Thoracic aorta (tissue), 2 donors: ENCODE results near the gene PPP1R26. TPM values are rescaled to one million over a fixed set of nuclear protein-coding genes. Genes with fewer than 3 reads are reported as not detected.

Source experiments
- ATAC-seq: fragments of 150-250 bp; one replicate; pipeline ENCODE4 v1.8.0; 2017; ENCODE audit warnings: low read depth; ENCODE audit not compliant: insufficient number of reproducible peaks, low FRiP score
- DNase-seq: peaks from one replicate; pipeline ENCODE4 v3.0.0-alpha.2; 2020; ENCODE audit warnings: low spot score
- H3K27ac ChIP-seq, 2 donors: fragments of 200-600 bp; sonication (generic); 1 replicate in 1 of 2; 2 replicates in 1 of 2; pipeline ENCODE4 v1.5.1; 2016; ENCODE audit warnings: mild to moderate bottlenecking in 2 of 2, moderate library complexity in 2 of 2
- H3K27me3 ChIP-seq: fragments of 200-600 bp; sonication (generic); replicated peaks from 2 replicates; pipeline ENCODE4 v1.6.0; 2016; ENCODE audit warnings: mild to moderate bottlenecking; ENCODE audit not compliant: insufficient read depth
- H3K36me3 ChIP-seq: fragments of 200-600 bp; sonication (generic); one replicate; pipeline ENCODE4 v1.5.1; 2016
- H3K4me1 ChIP-seq, 2 donors: fragments of 200-600 bp; sonication (generic); 1 replicate in 1 of 2; 2 replicates in 1 of 2; pipeline versions ENCODE4 v1.5.1 to v1.6.0; 2016; ENCODE audit warnings: low read depth in 2 of 2, mild to moderate bottlenecking in 1 of 2; ENCODE audit not compliant: control insufficient read depth in 1 of 2
- H3K4me3 ChIP-seq: fragments of 200-600 bp; sonication (generic); 2 replicates; pipeline ENCODE4 v1.5.1; 2016; ENCODE audit warnings: mild to moderate bottlenecking
- H3K9me3 ChIP-seq: fragments of 200-600 bp; sonication (generic); 2 replicates; pipeline ENCODE4 v1.5.1; 2016
- total RNA-seq, 2 donors: library from RNA; depleted of rRNA; stranded (reverse); fragments of >200 nt; gene quantifications; one replicate each; pipeline versions ENCODE4 v1.1.0 to v1.2.3, GENCODE V29; 2016
- TF ChIP-seq, protein P1 (sequence below): fragments of 200-600 bp; sonication (generic); IDR thresholded peaks from one replicate; pipeline ENCODE4 v1.5.1; 2019; ENCODE audit warnings: antibody characterized with exemption

Gene PPP1R26
- total RNA-seq, 2 donors from 2014 or later = 11.9 to 17.6 TPM

- ATAC-seq (no peak), DNase-seq (no peak)
Measured at GRCh38 chr9:135498381-135499126, 19.0 kb downstream of the PPP1R26 start.

DNA sequence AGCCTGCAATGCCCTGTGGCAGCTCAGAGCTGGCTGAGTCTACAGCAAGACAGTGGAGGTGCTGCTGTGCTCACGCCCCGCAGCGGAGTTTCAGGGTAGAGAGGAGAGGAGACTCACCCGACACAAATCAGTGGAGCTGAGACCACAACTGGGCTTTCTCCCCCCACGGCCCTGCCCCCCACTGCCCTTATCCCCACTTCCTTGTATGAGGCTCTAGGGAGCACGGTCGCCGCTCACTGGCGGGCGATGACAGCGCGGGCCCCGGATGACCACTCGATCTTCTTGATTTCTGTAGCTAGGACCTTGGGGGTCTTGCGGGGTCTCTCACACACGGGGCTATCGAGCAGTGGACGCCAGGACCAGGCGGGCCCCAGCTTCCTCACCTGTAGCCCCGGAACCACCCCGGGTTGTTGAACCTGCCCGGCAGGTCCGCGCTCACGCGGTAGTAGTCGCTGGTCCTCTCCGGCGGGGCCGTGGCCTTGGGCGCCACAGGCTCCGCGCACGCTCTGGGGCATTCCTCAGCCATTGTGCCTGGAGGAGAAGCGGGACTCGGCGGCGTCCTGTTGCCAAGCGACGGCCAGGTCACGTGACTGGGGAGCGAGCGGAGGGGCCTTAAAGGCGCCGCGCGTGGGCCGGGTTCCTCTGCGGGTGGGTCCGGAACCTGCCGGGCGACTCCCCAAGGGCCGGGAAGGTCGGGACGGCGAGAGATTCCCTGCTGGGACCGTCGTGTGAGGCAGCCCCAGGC lies 19.9 kb downstream of the PPP1R26 start:
- DNase-seq (peak; percentile 76), ATAC-seq (peak; percentile 91)
- TF ChIP-seq, protein P1, sequence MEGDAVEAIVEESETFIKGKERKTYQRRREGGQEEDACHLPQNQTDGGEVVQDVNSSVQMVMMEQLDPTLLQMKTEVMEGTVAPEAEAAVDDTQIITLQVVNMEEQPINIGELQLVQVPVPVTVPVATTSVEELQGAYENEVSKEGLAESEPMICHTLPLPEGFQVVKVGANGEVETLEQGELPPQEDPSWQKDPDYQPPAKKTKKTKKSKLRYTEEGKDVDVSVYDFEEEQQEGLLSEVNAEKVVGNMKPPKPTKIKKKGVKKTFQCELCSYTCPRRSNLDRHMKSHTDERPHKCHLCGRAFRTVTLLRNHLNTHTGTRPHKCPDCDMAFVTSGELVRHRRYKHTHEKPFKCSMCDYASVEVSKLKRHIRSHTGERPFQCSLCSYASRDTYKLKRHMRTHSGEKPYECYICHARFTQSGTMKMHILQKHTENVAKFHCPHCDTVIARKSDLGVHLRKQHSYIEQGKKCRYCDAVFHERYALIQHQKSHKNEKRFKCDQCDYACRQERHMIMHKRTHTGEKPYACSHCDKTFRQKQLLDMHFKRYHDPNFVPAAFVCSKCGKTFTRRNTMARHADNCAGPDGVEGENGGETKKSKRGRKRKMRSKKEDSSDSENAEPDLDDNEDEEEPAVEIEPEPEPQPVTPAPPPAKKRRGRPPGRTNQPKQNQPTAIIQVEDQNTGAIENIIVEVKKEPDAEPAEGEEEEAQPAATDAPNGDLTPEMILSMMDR = no peak
- Histone ChIP-seq H3K4me1 (peaks cover 3 to 23% of the 10 kb centered on the region in 2 donors), H3K36me3 (peaks cover 21% of the 10 kb centered on the region), H3K4me3 (peak overlapping the region; percentile 90), H3K27me3 (no peaks in the 10 kb centered on the region), H3K9me3 (no peaks in the 10 kb centered on the region), H3K27ac (peak overlapping the region; percentile 38 to 60)

More at GRCh38 chr9:135498381-135499126, 19.0 kb downstream of the PPP1R26 start:
- TF ChIP-seq, protein P1 = no peak
- H3K9me3 ChIP-seq = no peaks in the 10 kb centered on the region
- H3K27ac ChIP-seq = no peak overlapping the region
- no peaks in the 10 kb centered on the region for H3K27me3 ChIP-seq
- peaks cover 3 to 23% of the 10 kb centered on the region in 2 donors for H3K4me1 ChIP-seq
- H3K36me3 ChIP-seq = peaks cover 11% of the 10 kb centered on the region
- H3K4me3 ChIP-seq = no peak overlapping the region

DNA sequence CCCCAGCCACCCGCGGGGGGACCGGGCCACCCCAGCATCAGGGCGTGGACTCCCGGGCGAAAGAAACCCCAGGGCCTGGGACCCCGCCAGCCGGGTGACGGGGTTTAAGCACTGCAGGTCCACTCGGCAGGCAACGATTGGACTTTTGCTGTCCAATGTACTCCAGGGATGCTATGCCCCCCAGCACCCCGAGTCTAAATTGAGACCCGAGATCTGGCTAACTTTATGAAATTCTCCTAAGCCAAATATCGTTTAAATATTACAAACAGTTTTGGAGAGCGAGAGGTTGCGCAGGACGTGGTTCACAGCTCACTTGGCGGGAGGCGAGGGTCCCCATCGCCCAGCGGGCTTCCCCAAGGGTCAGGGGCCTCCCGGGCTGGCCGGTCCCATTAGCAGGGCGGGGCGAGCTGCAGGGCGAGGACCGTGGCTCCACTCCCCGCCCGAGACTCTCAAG lies 20.5 kb downstream of the PPP1R26 start:
- Histone ChIP-seq H3K27ac (peak overlapping the region; percentile 38 to 60), H3K9me3 (no peaks in the 10 kb centered on the region), H3K27me3 (no peaks in the 10 kb centered on the region), H3K4me1 (peaks cover 3 to 23% of the 10 kb centered on the region in 2 donors), H3K4me3 (peak overlapping the region; percentile 90), H3K36me3 (peaks cover 25% of the 10 kb centered on the region)
- ATAC-seq (peak; percentile 15), DNase-seq (no peak)
- TF ChIP-seq, protein P1 = no peak

- H3K36me3 ChIP-seq = peaks cover 25% of the 10 kb centered on the region
- H3K27ac ChIP-seq = peak within 1 kb of the TSS; percentile 38 to 60
Measured at GRCh38 chr9:135500525-135501260, 21.1 kb downstream of the PPP1R26 start, which contains the start of gene MRPS2. MRPS2 (plus strand) TSS chr9:135500682; CDS start chr9:135500711, 29 bp downstream.

More at GRCh38 chr9:135500525-135501260, 21.1 kb downstream of the PPP1R26 start, which contains the start of gene MRPS2:
- DNase-seq = peak; percentile 50
- TF ChIP-seq, protein P1 = peak; percentile 88
- H3K27me3 ChIP-seq = no peaks in the 10 kb centered on the region
- H3K4me3 ChIP-seq = peak within 1 kb of the TSS; percentile 90
- ATAC-seq = peak; percentile 72
- H3K4me1 ChIP-seq = peaks cover 3 to 23% of the 10 kb centered on the region in 2 donors
- H3K9me3 ChIP-seq = no peaks in the 10 kb centered on the region
